Stimulated activated naive CD8-positive, alpha-beta T cell treated with anti-CD3 and anti-CD28 coated beads, Interleukin-15, Interleukin-2, amounts not matched to agents 100 ng/mL and 50 ng/mL, for 24 hours (primary cell): Measurements from ENCODE around the gene FRMD8.

Experiments used
- H3K27ac Mint-ChIP-seq: one replicate; pipeline ENCODE4 v1.8.0; 2021; ENCODE audit warnings: mild to moderate bottlenecking, mixed read lengths
- H3K27me3 Mint-ChIP-seq: one replicate; pipeline ENCODE4 v1.8.0; 2021; ENCODE audit warnings: mixed read lengths
- H3K36me3 Mint-ChIP-seq: one replicate; pipeline ENCODE4 v1.8.0; 2021; ENCODE audit warnings: low read depth, mixed read lengths
- H3K4me1 Mint-ChIP-seq: one replicate; pipeline ENCODE4 v1.8.0; 2021; ENCODE audit warnings: low read depth, mixed read lengths
- H3K4me3 Mint-ChIP-seq: one replicate; pipeline ENCODE4 v1.8.0; 2021; ENCODE audit warnings: mild to moderate bottlenecking, mixed read lengths
- H3K9me3 Mint-ChIP-seq: one replicate; pipeline ENCODE4 v1.8.0; 2021; ENCODE audit warnings: mixed read lengths

The FRMD8 gene

GRCh38 chr11:65394125-65394536, 7.7 kb downstream of the FRMD8 start:
- Mint-ChIP-seq H3K9me3 (no peaks in the 10 kb centered on the region), H3K36me3 (peaks cover 20% of the 10 kb centered on the region)

GRCh38 chr11:65395961-65396530, 9.6 kb downstream of the FRMD8 start:
- peaks cover 2% of the 10 kb centered on the region for H3K4me1 Mint-ChIP-seq
- no peaks in the 10 kb centered on the region for H3K27me3 Mint-ChIP-seq
- H3K4me3 Mint-ChIP-seq: no peak overlapping the region
- H3K36me3 Mint-ChIP-seq: peaks cover 20% of the 10 kb centered on the region
- no peak overlapping the region for H3K27ac Mint-ChIP-seq
- H3K9me3 Mint-ChIP-seq: no peaks in the 10 kb centered on the region

More at GRCh38 chr11:65394125-65394536, 7.7 kb downstream of the FRMD8 start:
- H3K4me3 Mint-ChIP-seq: no peak overlapping the region
- H3K4me1 Mint-ChIP-seq: peaks cover 18% of the 10 kb centered on the region
- no peak overlapping the region for H3K27ac Mint-ChIP-seq
- no peaks in the 10 kb centered on the region for H3K27me3 Mint-ChIP-seq

GRCh38 chr11:65396769-65397745, 10.6 kb downstream of the FRMD8 start:
- Mint-ChIP-seq H3K27ac (no peak overlapping the region), H3K4me3 (no peak overlapping the region)

GRCh38 chr11:65398362-65398910, 12.0 kb downstream of the FRMD8 start:
- H3K27ac Mint-ChIP-seq: no peak overlapping the region
- H3K36me3 Mint-ChIP-seq: peaks cover 28% of the 10 kb centered on the region
- H3K27me3 Mint-ChIP-seq: no peaks in the 10 kb centered on the region
- H3K4me1 Mint-ChIP-seq: peaks cover 6% of the 10 kb centered on the region
- H3K4me3 Mint-ChIP-seq: no peak overlapping the region
- no peaks in the 10 kb centered on the region for H3K9me3 Mint-ChIP-seq

More at GRCh38 chr11:65396769-65397745, 10.6 kb downstream of the FRMD8 start:
- H3K36me3 Mint-ChIP-seq: peaks cover 24% of the 10 kb centered on the region
- H3K4me1 Mint-ChIP-seq: no peaks in the 10 kb centered on the region
- H3K9me3 Mint-ChIP-seq: no peaks in the 10 kb centered on the region
- no peaks in the 10 kb centered on the region for H3K27me3 Mint-ChIP-seq

- Mint-ChIP-seq H3K9me3 (no peaks in the 10 kb centered on the region), H3K36me3 (peaks cover 30% of the 10 kb centered on the region), H3K27me3 (no peaks in the 10 kb centered on the region), H3K4me3 (no peak overlapping the region), H3K27ac (no peak overlapping the region), H3K4me1 (peaks cover 14% of the 10 kb centered on the region)
These were observed 12.8 kb downstream of the FRMD8 start for GRCh38 chr11:65399249-65399648.

GRCh38 chr11:65399845-65400244, 13.4 kb downstream of the FRMD8 start:
- H3K27me3 Mint-ChIP-seq: no peaks in the 10 kb centered on the region
- H3K9me3 Mint-ChIP-seq: no peaks in the 10 kb centered on the region
- peaks cover 14% of the 10 kb centered on the region for H3K4me1 Mint-ChIP-seq
- H3K4me3 Mint-ChIP-seq: no peak overlapping the region
- H3K36me3 Mint-ChIP-seq: peaks cover 30% of the 10 kb centered on the region
- H3K27ac Mint-ChIP-seq: no peak overlapping the region

GRCh38 chr11:65400307-65401072, 14.1 kb downstream of the FRMD8 start:
- Mint-ChIP-seq H3K36me3 (peaks cover 30% of the 10 kb centered on the region), H3K27ac (no peak overlapping the region), H3K4me1 (peaks cover 14% of the 10 kb centered on the region), H3K27me3 (no peaks in the 10 kb centered on the region), H3K9me3 (no peaks in the 10 kb centered on the region), H3K4me3 (no peak overlapping the region)

- Mint-ChIP-seq H3K27me3 (no peaks in the 10 kb centered on the region), H3K4me3 (no peak overlapping the region)
These were observed 14.8 kb downstream of the FRMD8 start for GRCh38 chr11:65401073-65401802.

GRCh38 chr11:65401803-65402248, 15.4 kb downstream of the FRMD8 start:
- H3K27me3 Mint-ChIP-seq: no peaks in the 10 kb centered on the region
- H3K27ac Mint-ChIP-seq: no peak overlapping the region

More at GRCh38 chr11:65401073-65401802, 14.8 kb downstream of the FRMD8 start:
- Mint-ChIP-seq H3K4me1 (peaks cover 14% of the 10 kb centered on the region), H3K36me3 (peaks cover 30% of the 10 kb centered on the region), H3K9me3 (no peaks in the 10 kb centered on the region), H3K27ac (no peak overlapping the region)

GRCh38 chr11:65402790-65403189, 16.4 kb downstream of the FRMD8 start:
- Mint-ChIP-seq H3K9me3 (no peaks in the 10 kb centered on the region), H3K4me3 (no peak overlapping the region), H3K27ac (no peak overlapping the region), H3K36me3 (peaks cover 23% of the 10 kb centered on the region), H3K4me1 (peaks cover 14% of the 10 kb centered on the region), H3K27me3 (no peaks in the 10 kb centered on the region)

More at GRCh38 chr11:65401803-65402248, 15.4 kb downstream of the FRMD8 start:
- peaks cover 14% of the 10 kb centered on the region for H3K4me1 Mint-ChIP-seq
- H3K9me3 Mint-ChIP-seq: no peaks in the 10 kb centered on the region
- H3K36me3 Mint-ChIP-seq: peaks cover 30% of the 10 kb centered on the region
- no peak overlapping the region for H3K4me3 Mint-ChIP-seq

- H3K36me3 Mint-ChIP-seq: peaks cover 20% of the 10 kb centered on the region
- no peak overlapping the region for H3K4me3 Mint-ChIP-seq
- peaks cover 17% of the 10 kb centered on the region for H3K4me1 Mint-ChIP-seq
- no peaks in the 10 kb centered on the region for H3K9me3 Mint-ChIP-seq
- H3K27ac Mint-ChIP-seq: no peak overlapping the region
- no peaks in the 10 kb centered on the region for H3K27me3 Mint-ChIP-seq
These were observed 17.2 kb downstream of the FRMD8 start for GRCh38 chr11:65403607-65404121.

- no peak overlapping the region for H3K4me3 Mint-ChIP-seq
- H3K4me1 Mint-ChIP-seq: peaks cover 18% of the 10 kb centered on the region
- no peak overlapping the region for H3K27ac Mint-ChIP-seq
- no peaks in the 10 kb centered on the region for H3K27me3 Mint-ChIP-seq
- H3K9me3 Mint-ChIP-seq: no peaks in the 10 kb centered on the region
- peaks cover 25% of the 10 kb centered on the region for H3K36me3 Mint-ChIP-seq
These were observed 17.8 kb downstream of the FRMD8 start for GRCh38 chr11:65404210-65404609.

GRCh38 chr11:65404638-65405339, 18.4 kb downstream of the FRMD8 start:
- Mint-ChIP-seq H3K4me1 (peaks cover 20% of the 10 kb centered on the region), H3K36me3 (peaks cover 27% of the 10 kb centered on the region), H3K27ac (no peak overlapping the region), H3K27me3 (no peaks in the 10 kb centered on the region), H3K4me3 (no peak overlapping the region), H3K9me3 (no peaks in the 10 kb centered on the region)
